Right atrium auricular region (tissue), 2 donors: ENCODE data around the gene MIAT. TPM values are rescaled to one million over a fixed set of nuclear protein-coding genes. Genes with fewer than 3 reads are reported as not detected.

Source experiments
- DNase-seq: peaks from one replicate; pipeline ENCODE4 v3.0.0-alpha.2; 2019; ENCODE audit warnings: low spot score
- H3K27ac ChIP-seq, 2 donors: fragments of 200-600 bp; sonication (generic); 1 replicate in 1 of 2; 2 replicates in 1 of 2; pipeline ENCODE4 v1.5.1; 2016 to 2019
- H3K27me3 ChIP-seq, 2 donors: fragments of 200-600 bp; sonication (generic); one replicate each; pipeline versions ENCODE4 v1.5.1 to v1.6.0; 2017 to 2019
- H3K36me3 ChIP-seq: fragments of 200-600 bp; sonication (generic); one replicate; pipeline ENCODE4 v1.5.1; 2016
- H3K4me1 ChIP-seq, 2 donors: fragments of 200-600 bp; sonication (generic); one replicate each; pipeline versions ENCODE4 v1.5.1 to v1.6.0; 2017 to 2019
- H3K4me3 ChIP-seq, 2 donors: fragments of 200-600 bp; sonication (generic); 1 replicate in 1 of 2; 2 replicates in 1 of 2; pipeline ENCODE4 v1.5.1; 2017 to 2019; ENCODE audit warnings: mild to moderate bottlenecking in 1 of 2, moderate library complexity in 1 of 2
- H3K9me3 ChIP-seq, 2 donors: fragments of 200-600 bp; sonication (generic); one replicate each; pipeline ENCODE4 v1.5.1; 2019
- CTCF ChIP-seq, 2 donors: fragments of 200-600 bp; sonication (generic); IDR thresholded peaks; one replicate each; pipeline ENCODE4 v1.5.1; 2019; ENCODE audit warnings: antibody characterized with exemption in 2 of 2
- total RNA-seq, 2 donors: library from RNA; depleted of rRNA; stranded (reverse); fragments of >200 nt; gene quantifications; one replicate each; pipeline ENCODE4 v1.1.0, GENCODE V29; 2016

MIAT gene
- total RNA-seq, 2 donors from 2014 or later: 0.19 to 2.0 TPM

DNA sequence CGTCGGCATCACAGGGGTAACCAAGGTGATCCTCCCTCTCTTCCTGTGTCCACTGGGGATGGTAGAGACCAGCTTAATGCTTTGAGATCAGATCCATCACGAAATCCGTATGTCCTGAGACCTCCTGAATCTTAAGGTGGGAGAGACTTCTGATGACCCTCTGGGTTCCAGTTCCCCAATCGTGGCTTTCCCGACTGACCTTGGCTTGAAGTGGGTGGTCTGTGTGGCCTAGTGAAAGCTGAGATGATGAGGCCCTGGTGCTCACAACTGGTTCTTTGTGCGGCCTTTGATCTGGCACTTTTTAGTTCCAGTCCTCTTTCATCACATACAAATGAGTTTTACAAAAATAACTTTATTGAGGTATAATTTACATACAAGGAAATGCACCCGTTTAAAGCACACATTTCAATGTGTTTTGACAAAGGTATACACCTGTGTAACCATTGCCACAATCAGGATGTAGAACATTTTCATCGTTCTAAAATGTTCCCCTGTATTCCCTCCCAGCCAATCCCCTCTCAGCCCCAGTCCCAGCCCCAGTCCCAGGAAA lies 6.1 kb downstream of the MIAT start:
- no peak for TF ChIP-seq CTCF (IDR thresholded peaks at IDR 0.05)
- Histone ChIP-seq H3K36me3 (no peaks in the 10 kb centered on the region), H3K9me3 (no peaks in the 10 kb centered on the region), H3K4me1 (peaks cover 0 to 9% of the 10 kb centered on the region in 2 donors), H3K27me3 (peaks cover under 1 to 3% of the 10 kb centered on the region in 2 donors), H3K27ac (no peak overlapping the region), H3K4me3 (no peak overlapping the region)
- no peak for DNase-seq

- DNase-seq: no peak
- H3K9me3 ChIP-seq: no peaks in the 10 kb centered on the region
- no peak for TF ChIP-seq CTCF (IDR thresholded peaks at IDR 0.05)
- H3K27ac ChIP-seq: peak overlapping the region in 1 of 2 donors; percentile 3
- H3K27me3 ChIP-seq: no peaks in the 10 kb centered on the region
- H3K36me3 ChIP-seq: no peaks in the 10 kb centered on the region
- H3K4me3 ChIP-seq: no peak overlapping the region
- no peaks in the 10 kb centered on the region for H3K4me1 ChIP-seq
These were observed 8.4 kb downstream of the MIAT start for GRCh38 chr22:26665813-26666231.

- H3K4me1 ChIP-seq: peaks cover 0 to 3% of the 10 kb centered on the region in 2 donors
- no peaks in the 10 kb centered on the region for H3K9me3 ChIP-seq
- no peak overlapping the region for H3K4me3 ChIP-seq
- no peak for DNase-seq
- H3K36me3 ChIP-seq: no peaks in the 10 kb centered on the region
- no peak overlapping the region for H3K27ac ChIP-seq
- TF ChIP-seq CTCF (IDR thresholded peaks at IDR 0.05): no peak
- no peaks in the 10 kb centered on the region for H3K27me3 ChIP-seq
These were observed 9.8 kb downstream of the MIAT start for GRCh38 chr22:26667140-26667539.

DNA sequence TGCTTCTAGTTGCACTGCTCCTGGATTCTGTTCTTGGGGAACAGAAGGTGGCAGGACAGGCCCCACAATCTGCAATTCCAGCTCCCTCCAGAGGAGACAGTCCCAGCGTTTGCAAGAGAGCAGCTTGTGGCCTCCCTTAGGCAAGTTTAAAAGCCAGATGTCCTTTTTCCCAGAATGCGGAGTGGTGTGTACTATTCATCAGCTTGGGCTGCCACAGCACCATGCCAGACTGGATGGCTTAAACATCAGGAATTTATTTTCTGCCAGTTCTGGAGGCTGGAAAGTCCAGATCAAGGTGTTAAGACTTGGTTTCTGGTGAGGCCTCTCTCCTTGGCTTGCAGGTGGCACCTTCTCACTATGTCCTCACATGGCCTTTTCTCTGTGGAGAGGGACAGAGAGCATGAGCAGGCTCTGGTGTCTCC lies 11.7 kb downstream of the MIAT start:
- no peaks in the 10 kb centered on the region for H3K27me3 ChIP-seq
- H3K36me3 ChIP-seq: no peaks in the 10 kb centered on the region
- no peaks in the 10 kb centered on the region for H3K9me3 ChIP-seq
- peaks cover 0 to 16% of the 10 kb centered on the region in 2 donors for H3K4me1 ChIP-seq
- H3K27ac ChIP-seq: no peak overlapping the region
- no peak for DNase-seq
- no peak overlapping the region for H3K4me3 ChIP-seq
- peak; percentile 14 to 40 for TF ChIP-seq CTCF (IDR thresholded peaks at IDR 0.05)

DNA sequence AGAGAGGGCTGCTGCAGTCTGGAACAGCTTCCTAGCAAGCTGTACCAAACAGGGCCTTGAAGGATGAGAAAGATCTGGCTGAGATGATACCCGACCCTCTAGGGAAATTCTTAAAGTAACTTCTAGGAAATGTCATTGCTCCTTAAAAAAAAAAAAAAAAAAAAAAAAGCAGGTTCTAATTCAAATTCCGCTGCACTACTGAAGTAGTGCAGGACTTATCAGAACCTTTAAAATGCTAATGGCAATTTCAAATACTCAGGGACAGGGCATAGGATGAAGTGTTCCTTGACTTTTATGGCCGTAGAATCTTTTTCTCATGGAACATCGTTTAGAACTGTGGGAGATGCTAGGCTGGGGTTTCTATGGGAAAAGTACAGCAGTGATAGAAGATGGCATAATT lies 13.1 kb downstream of the MIAT start:
- no peak for DNase-seq
- Histone ChIP-seq H3K36me3 (no peaks in the 10 kb centered on the region), H3K4me3 (no peak overlapping the region), H3K27ac (no peak overlapping the region), H3K9me3 (no peaks in the 10 kb centered on the region), H3K4me1 (peaks cover 0 to 26% of the 10 kb centered on the region in 2 donors), H3K27me3 (no peaks in the 10 kb centered on the region)
- no peak for TF ChIP-seq CTCF (IDR thresholded peaks at IDR 0.05)
